Muscle layer of colon (tissue), 2 donors: ENCODE data around the gene CHRNB2.
A peak's percentile ranks its signal among the peaks of the same experiment; 100 is the strongest.

Source experiments
- H3K27ac ChIP-seq: one replicate; pipeline ENCODE4 v1.7.0; 2013; ENCODE audit warnings: low read depth, mild to moderate bottlenecking, low read length, moderate library complexity
- H3K27me3 ChIP-seq, 2 donors: one replicate each; pipeline ENCODE4 v1.7.0; 2013; ENCODE audit warnings: low read length in 2 of 2, mild to moderate bottlenecking in 2 of 2; ENCODE audit not compliant: insufficient read depth in 2 of 2, control insufficient read depth in 1 of 2
- H3K36me3 ChIP-seq: one replicate; pipeline ENCODE4 v1.7.0; 2013; ENCODE audit warnings: mild to moderate bottlenecking, low read length; ENCODE audit not compliant: insufficient read depth
- H3K4me1 ChIP-seq: one replicate; pipeline ENCODE4 v1.7.0; 2013; ENCODE audit warnings: mild to moderate bottlenecking, low read length; ENCODE audit not compliant: insufficient read depth
- H3K4me3 ChIP-seq, 2 donors: one replicate each; pipeline ENCODE4 v1.7.0; 2013; ENCODE audit warnings: low read length in 2 of 2, low read depth in 1 of 2, mild to moderate bottlenecking in 1 of 2, moderate library complexity in 1 of 2
- H3K9ac ChIP-seq: one replicate; pipeline ENCODE4 v1.7.0; 2013; ENCODE audit warnings: low read length
- H3K9me3 ChIP-seq: one replicate; pipeline ENCODE4 v1.7.0; 2013; ENCODE audit warnings: mild to moderate bottlenecking, low read length
- donor health status: abdominal sarcoma.
- donor health status: Adenocarcinoma of cecum.

CHRNB2 gene

GRCh38 chr1:154620751-154621150, 53.2 kb downstream of the CHRNB2 start:
- no peak overlapping the region for H3K4me3 ChIP-seq
- H3K27me3 ChIP-seq, result no peaks in the 10 kb centered on the region
- H3K9ac ChIP-seq, result no peak overlapping the region

GRCh38 chr1:154621875-154622274, 54.3 kb downstream of the CHRNB2 start:
- no peak overlapping the region for H3K9ac ChIP-seq
- H3K27ac ChIP-seq, result no peak overlapping the region
- H3K9me3 ChIP-seq, result no peaks in the 10 kb centered on the region
- H3K27me3 ChIP-seq, result no peaks in the 10 kb centered on the region
- peaks cover 10% of the 10 kb centered on the region for H3K4me1 ChIP-seq
- no peak overlapping the region for H3K4me3 ChIP-seq
- H3K36me3 ChIP-seq, result peaks cover 5% of the 10 kb centered on the region

More at GRCh38 chr1:154620751-154621150, 53.2 kb downstream of the CHRNB2 start:
- peaks cover 5% of the 10 kb centered on the region for H3K36me3 ChIP-seq
- peaks cover 4% of the 10 kb centered on the region for H3K4me1 ChIP-seq
- H3K9me3 ChIP-seq, result no peaks in the 10 kb centered on the region
- H3K27ac ChIP-seq, result no peak overlapping the region

- H3K27ac ChIP-seq, result no peak overlapping the region
- H3K36me3 ChIP-seq, result peaks cover 5% of the 10 kb centered on the region
- H3K9ac ChIP-seq, result no peak overlapping the region
- H3K4me1 ChIP-seq, result peaks cover 10% of the 10 kb centered on the region
- H3K27me3 ChIP-seq, result no peaks in the 10 kb centered on the region
- H3K4me3 ChIP-seq, result no peak overlapping the region
- H3K9me3 ChIP-seq, result no peaks in the 10 kb centered on the region
Observed at GRCh38 chr1:154622503-154623039, 55.0 kb downstream of the CHRNB2 start.

GRCh38 chr1:154623358-154623757, 55.8 kb downstream of the CHRNB2 start:
- no peak overlapping the region for H3K27ac ChIP-seq
- H3K9ac ChIP-seq, result no peak overlapping the region
- peaks cover 5% of the 10 kb centered on the region for H3K36me3 ChIP-seq
- no peaks in the 10 kb centered on the region for H3K27me3 ChIP-seq
- H3K4me3 ChIP-seq, result no peak overlapping the region
- no peaks in the 10 kb centered on the region for H3K9me3 ChIP-seq
- peaks cover 10% of the 10 kb centered on the region for H3K4me1 ChIP-seq

GRCh38 chr1:154624746-154625643, 57.4 kb downstream of the CHRNB2 start:
- Histone ChIP-seq H3K9me3 (peaks cover 6% of the 10 kb centered on the region), H3K36me3 (peaks cover 5% of the 10 kb centered on the region), H3K4me1 (peaks cover 10% of the 10 kb centered on the region), H3K27me3 (no peaks in the 10 kb centered on the region), H3K9ac (no peak overlapping the region), H3K27ac (no peak overlapping the region), H3K4me3 (no peak overlapping the region)

GRCh38 chr1:154626456-154627256, 59.1 kb downstream of the CHRNB2 start:
- Histone ChIP-seq H3K4me1 (peaks cover 10% of the 10 kb centered on the region), H3K4me3 (peak overlapping the region; percentile 85 to 95), H3K27ac (peak overlapping the region; percentile 94), H3K9ac (peak overlapping the region; percentile 79), H3K9me3 (peaks cover 6% of the 10 kb centered on the region), H3K27me3 (no peaks in the 10 kb centered on the region), H3K36me3 (peaks cover 5% of the 10 kb centered on the region)

GRCh38 chr1:154627257-154628120, 59.9 kb downstream of the CHRNB2 start:
- peak overlapping the region; percentile 79 for H3K9ac ChIP-seq
- peaks cover 5% of the 10 kb centered on the region for H3K36me3 ChIP-seq
- peak overlapping the region; percentile 85 to 95 for H3K4me3 ChIP-seq
- peak overlapping the region; percentile 94 for H3K27ac ChIP-seq
- H3K9me3 ChIP-seq, result peaks cover 6% of the 10 kb centered on the region
- H3K4me1 ChIP-seq, result peaks cover 10% of the 10 kb centered on the region
- no peaks in the 10 kb centered on the region for H3K27me3 ChIP-seq

GRCh38 chr1:154628121-154628405, 60.5 kb downstream of the CHRNB2 start:
- Histone ChIP-seq H3K9me3 (peaks cover 6% of the 10 kb centered on the region), H3K27me3 (no peaks in the 10 kb centered on the region), H3K9ac (peak overlapping the region; percentile 79), H3K27ac (peak overlapping the region; percentile 94), H3K36me3 (peaks cover 5% of the 10 kb centered on the region), H3K4me1 (peaks cover 10% of the 10 kb centered on the region), H3K4me3 (peak overlapping the region; percentile 85 to 95)

- Histone ChIP-seq H3K4me3 (no peak overlapping the region), H3K4me1 (peaks cover 10% of the 10 kb centered on the region), H3K36me3 (peaks cover 2% of the 10 kb centered on the region)
Observed at GRCh38 chr1:154629061-154629674, 61.6 kb downstream of the CHRNB2 start.

More at GRCh38 chr1:154629061-154629674, 61.6 kb downstream of the CHRNB2 start:
- no peak overlapping the region for H3K9ac ChIP-seq
- H3K27me3 ChIP-seq, result no peaks in the 10 kb centered on the region
- H3K9me3 ChIP-seq, result peaks cover 6% of the 10 kb centered on the region
- no peak overlapping the region for H3K27ac ChIP-seq
